NT2/D1 (cell line): Measurements from ENCODE around the gene BRPF3.

Experiments used
- YY1 ChIP-seq: IDR thresholded peaks from 2 replicates; pipeline ENCODE4 v1.6.1; 2011; ENCODE audit not compliant: insufficient read length, insufficient read depth
- ZNF274 ChIP-seq: IDR thresholded peaks from 2 replicates; pipeline ENCODE4 v1.6.1; 2011; ENCODE audit warnings: mild to moderate bottlenecking, low read depth, low read length

DNA sequence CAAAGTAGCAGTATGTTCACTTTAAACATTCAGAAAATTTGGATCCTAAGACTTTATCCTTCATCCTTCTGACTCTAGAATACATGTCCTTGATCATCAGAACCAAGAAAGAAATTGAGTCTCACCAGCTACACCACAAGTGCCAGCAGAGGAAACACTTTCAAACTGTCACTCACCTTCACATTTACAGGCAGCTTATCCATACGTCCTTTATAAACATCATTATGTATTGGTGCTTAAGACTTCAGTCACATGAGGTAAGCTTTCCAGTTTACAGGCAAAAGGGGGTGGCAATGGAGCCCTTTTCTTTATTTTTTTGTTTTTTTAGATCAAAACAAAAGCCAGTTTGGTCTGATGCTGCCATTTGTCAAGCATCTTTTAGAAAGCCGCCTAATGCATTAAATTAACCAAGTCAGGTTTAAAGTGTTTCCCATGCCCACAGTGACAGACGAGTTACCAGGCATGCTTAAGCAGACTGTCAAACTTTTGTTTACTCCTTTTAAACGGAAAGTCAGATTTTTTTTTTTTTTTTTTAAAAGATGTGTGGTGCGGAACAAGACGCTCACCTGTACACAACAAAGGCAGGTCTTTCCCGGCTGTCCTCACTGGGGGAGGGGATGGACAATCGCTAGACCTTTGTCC is 952 bp upstream of the BRPF3 start:
- TF ChIP-seq ZNF274 = no peak
- no peak for TF ChIP-seq YY1
